Measurements from ENCODE around the gene SEZ6. TPM values are rescaled to one million over a fixed set of nuclear protein-coding genes. Genes with fewer than 3 reads are reported as not detected.

SEZ6 gene
- total and polyA plus RNA-seq, 2 of the 4 experiments (the other 2 are of a cell fraction) = not detected

DNA sequence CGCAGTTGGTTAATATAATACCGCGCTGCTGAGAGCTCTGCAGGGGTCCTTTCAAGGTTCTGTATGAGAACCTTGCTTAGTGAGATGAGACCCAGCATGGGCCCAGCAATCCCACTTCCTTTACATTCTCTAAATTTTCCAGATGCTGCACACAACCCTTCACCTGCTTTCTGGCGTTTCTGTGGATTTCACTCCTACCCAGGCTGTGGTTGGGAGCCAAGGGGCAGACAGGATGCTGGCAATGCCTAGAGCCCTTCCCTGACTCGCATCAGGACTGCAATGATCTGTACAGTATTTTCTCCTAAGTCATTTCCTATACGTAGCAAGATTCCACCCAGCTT is 27.0 kb upstream of the SEZ6 start:
- Histone ChIP-seq H2AFZ (replicated peaks; ENCODE audit: low read length, poor library complexity) (no peak overlapping the region), H3K4me1 (ENCODE audit: control insufficient read depth, insufficient read depth, low read length) (no peaks in the 10 kb centered on the region), H3K36me3 (ENCODE audit: control insufficient read depth, insufficient read depth, low read length) (no peaks in the 10 kb centered on the region), H2BK120ac (ENCODE audit: low read depth, low read length) (no peak overlapping the region), H3K27me3 (ENCODE audit: control insufficient read depth, insufficient read depth, low read length) (peaks cover 67% of the 10 kb centered on the region), H4K5ac (ENCODE audit: low read depth, low read length) (no peak overlapping the region), H3K9ac (ENCODE audit: low read depth, low read length) (no peak overlapping the region), H2AK9ac (replicated peaks; ENCODE audit: low read depth, low read length, poor library complexity) (no peak overlapping the region), H3K9me1 (ENCODE audit: insufficient read depth, low read length) (no peaks in the 10 kb centered on the region), H4K91ac (ENCODE audit: insufficient read depth, low read depth, low read length) (no peak overlapping the region), H2BK5ac (ENCODE audit: low read depth, low read length, poor library complexity, severe bottlenecking) (no peak overlapping the region), H2AK5ac (ENCODE audit: low read depth, low read length) (no peak overlapping the region), H3K4ac (ENCODE audit: low read depth, low read length) (no peak overlapping the region), H3K56ac (ENCODE audit: extremely low read depth, insufficient read depth, low read length) (no peak overlapping the region), H3K27ac (ENCODE audit: insufficient read depth, low read length) (no peak overlapping the region), H3K4me3 (ENCODE audit: insufficient read depth, low read depth, low read length) (no peak overlapping the region), H2BK15ac (ENCODE audit: low read depth, low read length) (no peak overlapping the region), H3K4me2 (ENCODE audit: low read depth, low read length) (no peak overlapping the region), H3K79me1 (ENCODE audit: low read depth in 1 of 2, low read length in 2 of 2) (no peaks in the 10 kb centered on the region), H4K20me1 (ENCODE audit: insufficient read depth, low read length) (no peaks in the 10 kb centered on the region), H3K23ac (ENCODE audit: low read depth, low read length) (no peak overlapping the region), H3K18ac (ENCODE audit: low read depth, low read length) (no peak overlapping the region), H4K8ac (ENCODE audit: low read depth in 2 of 2, low read length in 2 of 2) (no peak overlapping the region), H3K9me3 (ENCODE audit: control insufficient read depth, insufficient read depth, low read length) (peaks cover 27% of the 10 kb centered on the region), H2BK20ac (ENCODE audit: low read depth, low read length) (no peak overlapping the region), H3K14ac (replicated peaks; ENCODE audit: low read depth, low read length) (no peak overlapping the region)
- BruUV-seq (replicated peaks) = no TSS peak
- in situ Hi-C loops (cut with MboI; ENCODE audit: low sequenced_read_pairs) (no loop called here), intact Hi-C loops (cut with micrococcal nuclease) (no loop called here), dilution Hi-C loops (cut with HindIII; ENCODE audit: low sequenced_read_pairs, unreplicated experiment) (no loop called here)
- POLR2A ChIA-PET (ENCODE audit: unreplicated experiment) = no interaction called here
- WGBS, 2 experiments (ENCODE audit: extremely low coverage in 2 of 2, insufficient read length in 1 of 2) = no CpG with 5 or more reads among the region's 6 CpGs
- TF ChIP-seq, protein P1, sequence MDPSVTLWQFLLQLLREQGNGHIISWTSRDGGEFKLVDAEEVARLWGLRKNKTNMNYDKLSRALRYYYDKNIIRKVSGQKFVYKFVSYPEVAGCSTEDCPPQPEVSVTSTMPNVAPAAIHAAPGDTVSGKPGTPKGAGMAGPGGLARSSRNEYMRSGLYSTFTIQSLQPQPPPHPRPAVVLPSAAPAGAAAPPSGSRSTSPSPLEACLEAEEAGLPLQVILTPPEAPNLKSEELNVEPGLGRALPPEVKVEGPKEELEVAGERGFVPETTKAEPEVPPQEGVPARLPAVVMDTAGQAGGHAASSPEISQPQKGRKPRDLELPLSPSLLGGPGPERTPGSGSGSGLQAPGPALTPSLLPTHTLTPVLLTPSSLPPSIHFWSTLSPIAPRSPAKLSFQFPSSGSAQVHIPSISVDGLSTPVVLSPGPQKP (IDR thresholded peaks at IDR 0.05; ENCODE audit: borderline replicate concordance, low read depth, low read length) = no peak
- TF ChIP-seq CEBPB (IDR thresholded peaks at IDR 0.05; ENCODE audit: low read depth, low read length) (no peak), FOS (IDR thresholded peaks at IDR 0.05; ENCODE audit: low read depth, low read length) (no peak)
- CTCF ChIA-PET = no interaction called here
- DNase-seq (no peak), ATAC-seq (ENCODE audit: low read depth) (no peak)
